Skeletal muscle tissue (tissue), 4 donors: Measurements from ENCODE around the gene HBD. TPM values are rescaled to one million over a fixed set of nuclear protein-coding genes. Genes with fewer than 3 reads are reported as not detected.

ENCODE experiments used
- H3K27ac ChIP-seq: one replicate; pipeline ENCODE4 v1.7.0; 2013; ENCODE audit warnings: mild to moderate bottlenecking, low read depth, low read length, inconsistent platforms
- H3K27me3 ChIP-seq, 3 donors: one replicate each; pipeline ENCODE4 v1.7.0; 2013; ENCODE audit warnings: low read length in 3 of 3; ENCODE audit not compliant: control insufficient read depth in 3 of 3, insufficient read depth in 3 of 3
- H3K36me3 ChIP-seq, 3 donors: one replicate each; pipeline ENCODE4 v1.7.0; 2013; ENCODE audit warnings: low read length in 3 of 3; ENCODE audit not compliant: control insufficient read depth in 3 of 3, insufficient read depth in 3 of 3
- H3K4me1 ChIP-seq, 3 donors: one replicate each; pipeline ENCODE4 v1.7.0; 2013; ENCODE audit warnings: low read length in 3 of 3, mild to moderate bottlenecking in 3 of 3; ENCODE audit not compliant: control insufficient read depth in 3 of 3, insufficient read depth in 3 of 3
- H3K4me3 ChIP-seq, 3 donors: one replicate each; pipeline ENCODE4 v1.7.0; 2013; ENCODE audit warnings: low read length in 3 of 3
- H3K9ac ChIP-seq, 3 donors: one replicate each; pipeline ENCODE4 v1.7.0; 2013; ENCODE audit warnings: low read length in 3 of 3, mild to moderate bottlenecking in 3 of 3, moderate library complexity in 2 of 3, low read depth in 1 of 3
- H3K9me3 ChIP-seq, 3 donors: one replicate each; pipeline ENCODE4 v1.7.0; 2013; ENCODE audit warnings: low read length in 3 of 3; ENCODE audit not compliant: control insufficient read depth in 3 of 3
- total RNA-seq: library from RNA; depleted of rRNA; stranded (reverse); fragments of >200 nt; gene quantifications from one replicate; pipeline ENCODE4 v1.2.3, GENCODE V29; 2014
- donor health status: Osteomylitis.

HBD gene
- not detected for total RNA-seq

GRCh38 chr11:5234381-5234834 lies at the start of gene HBD:
Gene HBD, minus strand, starts transcription at chr11:5234483. Its CDS starts 50 bp downstream, at chr11:5234433.
- Histone ChIP-seq H3K36me3 (no peaks in the 10 kb centered on the region), H3K9ac (no peak within 1 kb of the TSS), H3K4me3 (no peak within 1 kb of the TSS), H3K9me3 (no peaks in the 10 kb centered on the region), H3K4me1 (no peaks in the 10 kb centered on the region), H3K27ac (no peak within 1 kb of the TSS), H3K27me3 (no peaks in the 10 kb centered on the region)

- Histone ChIP-seq H3K4me3 (no peak overlapping the region), H3K4me1 (no peaks in the 10 kb centered on the region), H3K9me3 (no peaks in the 10 kb centered on the region), H3K9ac (no peak overlapping the region), H3K27me3 (no peaks in the 10 kb centered on the region), H3K36me3 (no peaks in the 10 kb centered on the region), H3K27ac (no peak overlapping the region)
Measured at GRCh38 chr11:5283882-5284281, 49.6 kb upstream of the HBD start.

GRCh38 chr11:5283086-5283485 lies 48.8 kb upstream of the HBD start:
- Histone ChIP-seq H3K27me3 (no peaks in the 10 kb centered on the region), H3K9ac (no peak overlapping the region), H3K27ac (no peak overlapping the region), H3K4me3 (no peak overlapping the region), H3K4me1 (no peaks in the 10 kb centered on the region), H3K9me3 (no peaks in the 10 kb centered on the region), H3K36me3 (no peaks in the 10 kb centered on the region)

GRCh38 chr11:5282628-5283027 lies 48.3 kb upstream of the HBD start:
- Histone ChIP-seq H3K4me1 (no peaks in the 10 kb centered on the region), H3K9ac (no peak overlapping the region), H3K36me3 (no peaks in the 10 kb centered on the region), H3K9me3 (no peaks in the 10 kb centered on the region), H3K27me3 (no peaks in the 10 kb centered on the region), H3K27ac (no peak overlapping the region), H3K4me3 (no peak overlapping the region)

GRCh38 chr11:5281596-5281995 lies 47.3 kb upstream of the HBD start:
- H3K27ac ChIP-seq, result no peak overlapping the region
- H3K9me3 ChIP-seq, result no peaks in the 10 kb centered on the region
- no peaks in the 10 kb centered on the region for H3K27me3 ChIP-seq
- no peak overlapping the region for H3K4me3 ChIP-seq
- H3K4me1 ChIP-seq, result no peaks in the 10 kb centered on the region
- no peaks in the 10 kb centered on the region for H3K36me3 ChIP-seq
- no peak overlapping the region for H3K9ac ChIP-seq

- H3K9ac ChIP-seq, result no peak overlapping the region
- H3K9me3 ChIP-seq, result no peaks in the 10 kb centered on the region
- H3K27ac ChIP-seq, result no peak overlapping the region
- H3K36me3 ChIP-seq, result no peaks in the 10 kb centered on the region
- no peaks in the 10 kb centered on the region for H3K27me3 ChIP-seq
- H3K4me1 ChIP-seq, result no peaks in the 10 kb centered on the region
- no peak overlapping the region for H3K4me3 ChIP-seq
Measured at GRCh38 chr11:5280582-5281102, 46.4 kb upstream of the HBD start.

- H3K4me3 ChIP-seq, result no peak overlapping the region
- H3K9me3 ChIP-seq, result no peaks in the 10 kb centered on the region
- H3K27me3 ChIP-seq, result no peaks in the 10 kb centered on the region
- H3K27ac ChIP-seq, result no peak overlapping the region
- H3K9ac ChIP-seq, result no peak overlapping the region
- H3K36me3 ChIP-seq, result no peaks in the 10 kb centered on the region
- H3K4me1 ChIP-seq, result no peaks in the 10 kb centered on the region
Measured at GRCh38 chr11:5279471-5280090, 45.3 kb upstream of the HBD start.

- no peaks in the 10 kb centered on the region for H3K4me1 ChIP-seq
- no peaks in the 10 kb centered on the region for H3K27me3 ChIP-seq
- no peaks in the 10 kb centered on the region for H3K36me3 ChIP-seq
- no peaks in the 10 kb centered on the region for H3K9me3 ChIP-seq
- no peak overlapping the region for H3K27ac ChIP-seq
- no peak overlapping the region for H3K9ac ChIP-seq
- no peak overlapping the region for H3K4me3 ChIP-seq
Measured at GRCh38 chr11:5277807-5278382, 43.6 kb upstream of the HBD start.

- Histone ChIP-seq H3K27ac (no peak overlapping the region), H3K27me3 (no peaks in the 10 kb centered on the region), H3K9ac (no peak overlapping the region), H3K9me3 (no peaks in the 10 kb centered on the region), H3K4me1 (no peaks in the 10 kb centered on the region), H3K36me3 (no peaks in the 10 kb centered on the region), H3K4me3 (no peak overlapping the region)
Measured at GRCh38 chr11:5276697-5277096, 42.4 kb upstream of the HBD start.

GRCh38 chr11:5275369-5276110 lies 41.3 kb upstream of the HBD start:
- Histone ChIP-seq H3K4me3 (no peak overlapping the region), H3K9ac (no peak overlapping the region), H3K27me3 (no peaks in the 10 kb centered on the region), H3K4me1 (no peaks in the 10 kb centered on the region), H3K9me3 (no peaks in the 10 kb centered on the region), H3K36me3 (no peaks in the 10 kb centered on the region), H3K27ac (no peak overlapping the region)
